ENCODE measurements around the gene SLC5A10. TPM values are rescaled to one million over a fixed set of nuclear protein-coding genes. Genes with fewer than 3 reads are reported as not detected.
A peak's percentile ranks its signal among the peaks of the same experiment; 100 is the strongest.

Gene SLC5A10
- total RNA-seq, 4 donors from 2014 or later: not detected

DNA sequence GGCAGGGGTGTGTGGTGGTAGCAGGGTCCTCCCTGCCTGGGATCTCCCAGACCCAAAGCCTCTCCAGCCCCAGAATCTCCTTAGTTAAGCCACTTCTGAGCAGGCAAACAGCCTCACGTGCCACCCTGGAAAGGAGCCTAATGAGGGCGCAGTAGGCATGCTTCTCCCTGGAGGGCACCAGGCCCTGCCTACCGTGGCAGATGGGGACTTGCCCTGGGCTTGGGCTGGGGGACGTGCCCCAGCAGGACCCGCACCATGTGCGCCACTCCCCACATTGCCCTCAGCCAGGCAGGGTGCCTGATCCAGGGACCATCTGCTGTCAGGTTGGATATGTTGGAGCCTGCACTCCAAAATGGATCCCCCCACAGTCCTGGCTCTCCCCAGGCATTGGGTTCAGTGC lies 38.4 kb downstream of the SLC5A10 start:
- in situ Hi-C loops (cut with MboI; ENCODE audit: low pct_ligation_motif_present in 1 of 4, low pct_unique_long_range_greater_than_20kb in 1 of 4, low sequenced_read_pairs in 3 of 4): no loop called here
- Histone ChIP-seq H3K9me3 (peaks cover 0 to 3% of the 10 kb centered on the region in 2 donors), H3K27me3 (no peaks in the 10 kb centered on the region), H3K4me1 (peaks cover 9 to 36% (median 28%) of the 10 kb centered on the region in 4 donors), H3K4me3 (no peak overlapping the region), H3K36me3 (no peaks in the 10 kb centered on the region), H3K27ac (no peak overlapping the region)
- WGBS, 2 donors (ENCODE audit: low coverage in 1 of 2): 98% methylated on average over 5 of the region's 6 CpGs; no CpG with 5 or more reads in 1 of the 2 donors
- DNase-seq: no peak
- intact Hi-C loops (cut with DNase I; ENCODE audit: low total_unique reads): no loop called here
- TF ChIP-seq POLR2AphosphoS5 (IDR thresholded peaks at IDR 0.05) (no peak), POLR2A (IDR thresholded peaks at IDR 0.05) (no peak), CTCF (IDR thresholded peaks at IDR 0.05) (no peak), EP300 (IDR thresholded peaks at IDR 0.05; ENCODE audit: low read depth) (no peak)

DNA sequence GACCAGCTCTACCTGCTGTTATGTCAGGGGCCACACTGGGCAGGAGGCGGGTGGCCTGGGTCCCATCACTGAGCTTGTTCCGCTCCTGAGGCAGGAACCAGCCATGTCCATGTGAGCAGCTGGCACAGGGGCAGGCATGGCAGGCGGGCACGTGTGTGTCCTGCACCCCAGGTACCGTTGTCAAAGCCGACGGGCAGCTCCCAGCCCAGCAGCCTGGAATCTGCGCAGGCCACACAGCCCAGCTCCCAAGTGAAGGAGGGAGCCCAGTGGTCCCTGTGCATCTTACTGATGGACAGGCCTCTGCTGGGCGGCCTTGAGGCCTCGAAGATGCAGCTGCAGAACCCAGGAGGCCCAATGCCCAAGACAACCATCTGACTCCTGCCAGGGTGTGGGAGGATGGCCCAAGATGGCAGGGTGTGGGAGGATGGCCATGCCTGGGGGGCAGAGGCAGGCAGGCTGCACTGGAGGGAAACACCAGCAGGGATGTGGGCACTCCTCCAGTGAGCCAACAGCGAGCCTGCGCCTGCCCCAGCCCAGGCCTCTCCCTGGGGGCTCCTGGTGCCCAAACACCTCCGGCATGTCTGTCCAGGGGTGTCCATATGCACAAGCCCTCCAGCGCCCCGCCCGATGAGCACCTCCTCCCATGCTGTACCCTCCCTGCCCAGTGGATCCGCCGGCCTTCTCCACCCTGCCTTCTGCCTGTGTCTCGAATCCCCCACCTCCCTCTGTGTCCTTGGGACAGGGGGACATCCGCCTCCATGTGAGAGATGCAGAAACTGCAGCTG lies 39.8 kb downstream of the SLC5A10 start:
- Histone ChIP-seq H3K4me3 (no peak overlapping the region), H3K36me3 (no peaks in the 10 kb centered on the region), H3K4me1 (peaks cover 9 to 34% (median 26%) of the 10 kb centered on the region in 4 donors), H3K27ac (no peak overlapping the region), H3K9me3 (peaks cover 0 to 7% of the 10 kb centered on the region in 2 donors), H3K27me3 (no peaks in the 10 kb centered on the region)
- in situ Hi-C loops (cut with MboI; ENCODE audit: low pct_ligation_motif_present in 1 of 4, low pct_unique_long_range_greater_than_20kb in 1 of 4, low sequenced_read_pairs in 3 of 4) (no loop called here), intact Hi-C loops (cut with DNase I; ENCODE audit: low total_unique reads) (no loop called here)
- DNase-seq: no peak
- TF ChIP-seq CTCF (IDR thresholded peaks at IDR 0.05): no peak
- no peak for TF ChIP-seq EP300 (IDR thresholded peaks at IDR 0.05; ENCODE audit: low read depth)
- TF ChIP-seq POLR2AphosphoS5 (IDR thresholded peaks at IDR 0.05): no peak
- TF ChIP-seq POLR2A (IDR thresholded peaks at IDR 0.05): no peak
- WGBS, 2 donors (ENCODE audit: low coverage in 1 of 2): 91% methylated on average over 12 of the region's 20 CpGs; no CpG with 5 or more reads in 1 of the 2 donors

- no peaks in the 10 kb centered on the region for H3K36me3 ChIP-seq
- TF ChIP-seq CTCF (IDR thresholded peaks at IDR 0.05): no peak
- TF ChIP-seq POLR2AphosphoS5 (IDR thresholded peaks at IDR 0.05): peak in 1 of 3 donors; percentile 59
- TF ChIP-seq POLR2A (IDR thresholded peaks at IDR 0.05): no peak
- H3K4me1 ChIP-seq: peaks cover 9 to 40% (median 26%) of the 10 kb centered on the region in 4 donors
- H3K4me3 ChIP-seq: no peak overlapping the region
- peak; percentile 68 for DNase-seq
- no peaks in the 10 kb centered on the region for H3K27me3 ChIP-seq
- intact Hi-C loops (cut with DNase I; ENCODE audit: low total_unique reads) (no loop called here), in situ Hi-C loops (cut with MboI; ENCODE audit: low pct_ligation_motif_present in 1 of 4, low pct_unique_long_range_greater_than_20kb in 1 of 4, low sequenced_read_pairs in 3 of 4) (no loop called here)
- peak overlapping the region in 1 of 4 donors; percentile 42 for H3K27ac ChIP-seq
- peaks cover 0 to 7% of the 10 kb centered on the region in 2 donors for H3K9me3 ChIP-seq
- WGBS, 2 donors (ENCODE audit: low coverage in 1 of 2): 67% methylated on average over 19 of the region's 22 CpGs; no CpG with 5 or more reads in 1 of the 2 donors
Observed at GRCh38 chr17:18992454-18993130, 40.6 kb downstream of the SLC5A10 start.

- no peak for DNase-seq
Observed at GRCh38 chr17:18993905-18994526, 42.1 kb downstream of the SLC5A10 start.

More at GRCh38 chr17:18993905-18994526, 42.1 kb downstream of the SLC5A10 start:
- Histone ChIP-seq H3K27ac (peak overlapping the region in 3 of 4 donors; percentile 27 to 42 (median 29)), H3K4me1 (peaks cover under 1 to 39% (median 18%) of the 10 kb centered on the region in 4 donors), H3K4me3 (no peak overlapping the region), H3K36me3 (no peaks in the 10 kb centered on the region), H3K9me3 (peaks cover 0 to 7% of the 10 kb centered on the region in 2 donors), H3K27me3 (no peaks in the 10 kb centered on the region)
- intact Hi-C loops (cut with DNase I; ENCODE audit: low total_unique reads) (no loop called here), in situ Hi-C loops (cut with MboI; ENCODE audit: low pct_ligation_motif_present in 1 of 4, low pct_unique_long_range_greater_than_20kb in 1 of 4, low sequenced_read_pairs in 3 of 4) (no loop called here)
- WGBS, 2 donors (ENCODE audit: low coverage in 1 of 2): 43 to 72% methylated on average over 3 to 16 of the region's 16 CpGs
- no peak for TF ChIP-seq POLR2A (IDR thresholded peaks at IDR 0.05)
- TF ChIP-seq CTCF (IDR thresholded peaks at IDR 0.05): no peak
- TF ChIP-seq POLR2AphosphoS5 (IDR thresholded peaks at IDR 0.05): no peak
- TF ChIP-seq EP300 (IDR thresholded peaks at IDR 0.05; ENCODE audit: low read depth): no peak

Data from transverse colon (tissue), 4 donors.